Measurements from ENCODE around the gene TMC7. TPM values are rescaled to one million over a fixed set of nuclear protein-coding genes. Genes with fewer than 3 reads are reported as not detected.

The TMC7 gene
- polyA plus RNA-seq, 1 of the 3 experiments (the other 2 are of a cell fraction), result 0.66 TPM

DNA sequence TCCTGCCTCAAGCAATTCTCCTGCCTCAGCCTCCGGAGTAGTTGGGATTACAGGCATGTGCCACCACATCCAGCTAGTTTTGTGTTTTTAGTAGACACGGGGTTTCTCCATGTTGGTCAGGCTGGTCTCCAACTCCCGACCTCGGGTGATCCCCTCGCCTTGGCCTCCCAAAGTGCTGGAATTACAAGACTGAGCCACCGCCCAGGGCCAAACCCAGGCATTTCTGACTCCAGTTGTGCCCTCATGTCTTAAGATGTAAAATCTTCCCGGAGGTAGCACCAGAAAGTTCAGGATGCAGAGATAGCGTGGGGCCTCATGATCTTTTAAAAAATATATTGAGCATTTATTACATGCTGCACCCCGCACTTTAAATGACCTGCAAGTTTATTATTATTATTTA, 44.7 kb upstream of the TMC7 start:
- Histone ChIP-seq H3K4me3 (ENCODE audit: low read depth in 2 of 2, low read length in 1 of 2) (no peak overlapping the region), H3K36me3 (replicated peaks in 1 of 2; ENCODE audit: control insufficient read depth in 1 of 2, insufficient read depth in 2 of 2, low read length in 1 of 2) (no peaks in the 10 kb centered on the region), H3K27me3 (ENCODE audit: insufficient read depth) (no peaks in the 10 kb centered on the region), H3K27ac (ENCODE audit: low read depth in 2 of 2, low read length in 1 of 2) (no peak overlapping the region), H3K9me3 (no peaks in the 10 kb centered on the region), H2AFZ (ENCODE audit: low read depth) (no peak overlapping the region), H3K9ac (no peak overlapping the region), H3F3A (replicated peaks; ENCODE audit: insufficient read depth) (no peaks in the 10 kb centered on the region), H3K79me2 (ENCODE audit: insufficient read depth) (no peaks in the 10 kb centered on the region), H3K4me1 (ENCODE audit: control insufficient read depth in 1 of 2, insufficient read depth in 2 of 2, low read depth in 1 of 2, low read length in 1 of 2) (no peaks in the 10 kb centered on the region), H3K9me2 (no peaks in the 10 kb centered on the region), H3K4me2 (no peak overlapping the region), H4K20me1 (ENCODE audit: insufficient read depth) (no peaks in the 10 kb centered on the region)
- TF ChIP-seq RFX5 (IDR thresholded peaks at IDR 0.05; ENCODE audit: low read length), result no peak
- no peak for TF ChIP-seq YY1 (IDR thresholded peaks at IDR 0.05; ENCODE audit: low read depth)
- TF ChIP-seq JUND (IDR thresholded peaks at IDR 0.05), result no peak
- TF ChIP-seq USF1 (IDR thresholded peaks at IDR 0.05; ENCODE audit: borderline replicate concordance, low read depth), result no peak
- TF ChIP-seq TCF12 (IDR thresholded peaks at IDR 0.05), result no peak
- TF ChIP-seq FOXM1 (IDR thresholded peaks at IDR 0.05; ENCODE audit: low read depth), result no peak
- TF ChIP-seq CHD2 (IDR thresholded peaks at IDR 0.05; ENCODE audit: low read length, partially characterized antibody), result no peak
- TF ChIP-seq FOSL2 (IDR thresholded peaks at IDR 0.05; ENCODE audit: borderline replicate concordance, low read depth), result no peak
- TF ChIP-seq, protein P1, sequence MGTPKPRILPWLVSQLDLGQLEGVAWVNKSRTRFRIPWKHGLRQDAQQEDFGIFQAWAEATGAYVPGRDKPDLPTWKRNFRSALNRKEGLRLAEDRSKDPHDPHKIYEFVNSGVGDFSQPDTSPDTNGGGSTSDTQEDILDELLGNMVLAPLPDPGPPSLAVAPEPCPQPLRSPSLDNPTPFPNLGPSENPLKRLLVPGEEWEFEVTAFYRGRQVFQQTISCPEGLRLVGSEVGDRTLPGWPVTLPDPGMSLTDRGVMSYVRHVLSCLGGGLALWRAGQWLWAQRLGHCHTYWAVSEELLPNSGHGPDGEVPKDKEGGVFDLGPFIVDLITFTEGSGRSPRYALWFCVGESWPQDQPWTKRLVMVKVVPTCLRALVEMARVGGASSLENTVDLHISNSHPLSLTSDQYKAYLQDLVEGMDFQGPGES (IDR thresholded peaks at IDR 0.05; ENCODE audit: low read depth, low read length), result no peak
- TF ChIP-seq TEAD4 (IDR thresholded peaks at IDR 0.05; ENCODE audit: borderline replicate concordance, insufficient read depth), result no peak
- TF ChIP-seq GATA2 (CRISPR knock-in tag; IDR thresholded peaks at IDR 0.05), result no peak
- TF ChIP-seq NRF1 (IDR thresholded peaks at IDR 0.05; ENCODE audit: low read depth, low read length), result no peak
- ChIA-PET POLR2A (no interaction called here), CTCF (interaction anchor here (1.3 kb wide), 1 partner anchor 30 kb away, joined by 3 read pairs; no protein-coding TSS in a partner anchor)
- 92% methylated on average over 9 of the region's 9 CpGs for WGBS (ENCODE audit: low lambda C conversion rate)
- DNase-seq, result no peak

DNA sequence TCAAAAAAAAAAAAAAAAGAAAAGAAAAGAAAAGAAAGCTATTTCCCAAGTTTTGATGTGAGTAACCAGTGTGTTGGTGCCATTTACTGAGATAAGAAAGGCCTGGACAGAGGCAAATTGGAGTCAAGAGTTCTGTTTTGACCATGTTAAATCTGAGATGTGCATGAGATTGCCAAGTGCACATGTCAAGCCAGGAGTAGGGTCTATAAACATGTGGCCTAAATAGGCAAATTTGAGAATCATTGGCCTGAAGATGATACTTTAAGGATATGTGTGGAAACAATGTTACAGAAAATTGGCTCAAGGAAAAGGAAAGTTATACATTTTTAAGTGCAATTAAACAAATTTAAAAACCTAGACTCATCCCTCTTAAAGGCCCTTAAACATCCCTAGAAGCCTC, 42.3 kb upstream of the TMC7 start:
- POLR2A ChIA-PET, result no interaction called here

More for the DNA sequence above, 42.3 kb upstream of the TMC7 start:
- DNase-seq, result no peak
- Histone ChIP-seq H3K36me3 (replicated peaks in 1 of 2; ENCODE audit: control insufficient read depth in 1 of 2, insufficient read depth in 2 of 2, low read length in 1 of 2) (no peaks in the 10 kb centered on the region), H3F3A (replicated peaks; ENCODE audit: insufficient read depth) (no peaks in the 10 kb centered on the region), H3K4me3 (ENCODE audit: low read depth in 2 of 2, low read length in 1 of 2) (no peak overlapping the region), H3K27me3 (ENCODE audit: insufficient read depth) (no peaks in the 10 kb centered on the region), H3K4me1 (ENCODE audit: control insufficient read depth in 1 of 2, insufficient read depth in 2 of 2, low read depth in 1 of 2, low read length in 1 of 2) (no peaks in the 10 kb centered on the region; a peak in 1 of 4 replicates), H3K79me2 (ENCODE audit: insufficient read depth) (no peaks in the 10 kb centered on the region), H4K20me1 (ENCODE audit: insufficient read depth) (no peaks in the 10 kb centered on the region), H2AFZ (ENCODE audit: low read depth) (no peak overlapping the region; the same call in 1 of the 2 replicates), H3K4me2 (no peak overlapping the region), H3K9me2 (no peaks in the 10 kb centered on the region), H3K9ac (no peak overlapping the region), H3K27ac (ENCODE audit: low read depth in 2 of 2, low read length in 1 of 2) (no peak overlapping the region), H3K9me3 (no peaks in the 10 kb centered on the region)
- CTCF ChIA-PET, result interaction anchor here (0.7 to 1.8 kb wide), 3 partner anchors 28 to 140 kb away, joined by 3 to 5 read pairs (median 3); partner anchors contain the start of genes ARL6IP1 and TMC7
- no peak for TF ChIP-seq NFIC (IDR thresholded peaks at IDR 0.05; ENCODE audit: borderline replicate concordance)
- TF ChIP-seq FOSL2 (IDR thresholded peaks at IDR 0.05; ENCODE audit: borderline replicate concordance, low read depth), result no peak
- TF ChIP-seq, protein P2, sequence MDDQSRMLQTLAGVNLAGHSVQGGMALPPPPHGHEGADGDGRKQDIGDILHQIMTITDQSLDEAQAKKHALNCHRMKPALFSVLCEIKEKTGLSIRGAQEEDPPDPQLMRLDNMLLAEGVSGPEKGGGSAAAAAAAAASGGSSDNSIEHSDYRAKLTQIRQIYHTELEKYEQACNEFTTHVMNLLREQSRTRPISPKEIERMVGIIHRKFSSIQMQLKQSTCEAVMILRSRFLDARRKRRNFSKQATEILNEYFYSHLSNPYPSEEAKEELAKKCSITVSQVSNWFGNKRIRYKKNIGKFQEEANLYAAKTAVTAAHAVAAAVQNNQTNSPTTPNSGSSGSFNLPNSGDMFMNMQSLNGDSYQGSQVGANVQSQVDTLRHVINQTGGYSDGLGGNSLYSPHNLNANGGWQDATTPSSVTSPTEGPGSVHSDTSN (IDR thresholded peaks at IDR 0.05), result no peak
- TF ChIP-seq EZH2phosphoT487 (IDR thresholded peaks at IDR 0.05; ENCODE audit: borderline replicate concordance, low read depth), result no peak
- TF ChIP-seq ELF1 (IDR thresholded peaks at IDR 0.05), result no peak
- TF ChIP-seq RAD21 (IDR thresholded peaks at IDR 0.05; ENCODE audit: low read length), result no peak
- TF ChIP-seq TEAD4 (IDR thresholded peaks at IDR 0.05; ENCODE audit: borderline replicate concordance, insufficient read depth), result no peak
- no peak for TF ChIP-seq USF1 (IDR thresholded peaks at IDR 0.05; ENCODE audit: borderline replicate concordance, low read depth)
- no peak for TF ChIP-seq REST (IDR thresholded peaks at IDR 0.05; ENCODE audit: low read depth, low read length)
- TF ChIP-seq NRF1 (IDR thresholded peaks at IDR 0.05; ENCODE audit: low read depth, low read length), result no peak
- TF ChIP-seq CHD2 (IDR thresholded peaks at IDR 0.05; ENCODE audit: low read length, partially characterized antibody), result no peak
- TF ChIP-seq ZBTB33 (IDR thresholded peaks at IDR 0.05; ENCODE audit: borderline replicate concordance, low read depth), result no peak

Measured in SK-N-SH (cell line).